Endothelial cell of umbilical vein (primary cell): Measurements from ENCODE around the gene ODAD3. TPM values are rescaled to one million over a fixed set of nuclear protein-coding genes. Genes with fewer than 3 reads are reported as not detected.

Experiments used
- BruUV-seq: library from RNA; stranded (reverse); fragments of 400-500 nt; replicated peaks from 2 replicates; lab custom pipeline; 2021; lab: Mats Ljungman, UMichigan
- CTCF ChIA-PET: fragments of 300-600, 350-600 bp; sonication (Branson Sonifier 250); formaldehyde crosslinking; loops from one replicate; lab custom pipeline; 2021; ENCODE audit warnings: antibody characterized with exemption, inconsistent platforms; lab: Charles Lee
- POLR2A ChIA-PET: fragments of 300-600, 350-600 bp; sonication (Branson Sonifier 250); formaldehyde crosslinking; loops from one replicate; lab custom pipeline; 2021; ENCODE audit warnings: antibody characterized with exemption, inconsistent platforms; lab: Charles Lee
- DNase-seq: peaks from one replicate; pipeline ENCODE4 v3.0.0-alpha.2; 2011; ENCODE audit warnings: low read depth, low spot score
- FAIRE-seq: peaks from 2 replicates; lab custom pipeline; 2011; peaks lifted over from hg19 to GRCh38; lab: Jason Lieb, UNC
- H2AFZ ChIP-seq: 2 replicates; pipeline ENCODE4 v1.6.0; 2012; ENCODE audit warnings: low read depth, low read length, control low read depth, inconsistent platforms
- H3K27ac ChIP-seq: 2 replicates; pipeline ENCODE4 v1.5.1; 2011; ENCODE audit warnings: low read depth, mild to moderate bottlenecking, control low read depth, low read length, moderate library complexity; ENCODE audit not compliant: insufficient read depth
- H3K27me3 ChIP-seq, 2 experiments: 2 replicates each; pipeline versions ENCODE4 v1.6.0 to v1.6.1; 2011; ENCODE audit warnings: low read length in 2 of 2, mixed read lengths in 1 of 2; ENCODE audit not compliant: control insufficient read depth in 2 of 2, insufficient read depth in 2 of 2
- H3K36me3 ChIP-seq, 2 experiments: 2 replicates in 1 of 2; 3 replicates in 1 of 2; pipeline ENCODE4 v1.5.1; 2011; ENCODE audit warnings: low read length in 2 of 2, mild to moderate bottlenecking in 1 of 2, moderate library complexity in 1 of 2; ENCODE audit not compliant: control insufficient read depth in 2 of 2, insufficient read depth in 2 of 2; ENCODE audit errors: extremely low read depth in 1 of 2
- H3K4me1 ChIP-seq: 3 replicates; pipeline ENCODE4 v1.5.1; 2011; ENCODE audit warnings: mild to moderate bottlenecking, low read length; ENCODE audit not compliant: control insufficient read depth, insufficient read depth; ENCODE audit errors: extremely low read depth
- H3K4me2 ChIP-seq: 2 replicates; pipeline ENCODE4 v1.6.1; 2011; ENCODE audit warnings: low read length, control low read depth, mixed read lengths; ENCODE audit not compliant: insufficient read depth
- H3K4me3 ChIP-seq, 3 experiments: fragments of 200-600 bp in 1 of 3; sonication (generic), shearing (Covaris generic) in 1 of 3; replicated peaks in 1 of 3; 2 replicates each; pipeline ENCODE4 v1.5.1; 2011 to 2016; ENCODE audit warnings: control low read depth in 3 of 3, low read length in 3 of 3, mild to moderate bottlenecking in 2 of 3, inconsistent platforms in 1 of 3, low read depth in 1 of 3, moderate library complexity in 1 of 3; ENCODE audit not compliant: insufficient read depth in 1 of 3
- H3K79me2 ChIP-seq: 2 replicates; pipeline ENCODE4 v1.6.0; 2012; ENCODE audit warnings: low read length, inconsistent platforms; ENCODE audit not compliant: control insufficient read depth, insufficient read depth
- H3K9ac ChIP-seq: replicated peaks from 2 replicates; pipeline ENCODE3; 2011; ENCODE audit warnings: low read length, control low read depth; ENCODE audit not compliant: insufficient read depth; ENCODE audit errors: extremely low read depth
- H3K9me1 ChIP-seq: replicated peaks from 3 replicates; pipeline ENCODE4 v1.6.0; 2011; ENCODE audit warnings: mild to moderate bottlenecking, low read length; ENCODE audit not compliant: control insufficient read depth, insufficient read depth; ENCODE audit errors: extremely low read depth
- H3K9me3 ChIP-seq: replicated peaks from 2 replicates; pipeline ENCODE4 v1.5.1; 2012; ENCODE audit warnings: low read length, inconsistent platforms; ENCODE audit not compliant: control insufficient read depth, insufficient read depth
- H4K20me1 ChIP-seq: replicated peaks from 2 replicates; pipeline ENCODE3; 2011; ENCODE audit warnings: mild to moderate bottlenecking, low read length; ENCODE audit not compliant: control insufficient read depth, insufficient read depth; ENCODE audit errors: extremely low read depth
- CTCF ChIP-seq, 2 donors: IDR thresholded peaks; 1 replicate in 1 of 2; 2 replicates in 1 of 2; pipeline ENCODE4 v1.5.1; 2011; ENCODE audit warnings: low read length in 2 of 2, mild to moderate bottlenecking in 2 of 2, moderate library complexity in 2 of 2, control low read depth in 1 of 2, inconsistent platforms in 1 of 2, low read depth in 1 of 2; ENCODE audit not compliant: insufficient read depth in 1 of 2; ENCODE audit errors: extremely low read depth in 1 of 2
- EZH2 ChIP-seq: IDR thresholded peaks from 2 replicates; pipeline ENCODE4 v1.6.1; 2012; ENCODE audit warnings: borderline replicate concordance, low read depth, mild to moderate bottlenecking, moderate library complexity, low read length, inconsistent platforms; ENCODE audit not compliant: severe bottlenecking
- FOS ChIP-seq: IDR thresholded peaks from 2 replicates; pipeline ENCODE4 v1.6.1; 2011; ENCODE audit warnings: mild to moderate bottlenecking, low read length, moderate library complexity, borderline replicate concordance; ENCODE audit not compliant: insufficient read depth
- GATA2 ChIP-seq: IDR thresholded peaks from 2 replicates; pipeline ENCODE4 v1.7.0; 2011; ENCODE audit warnings: low read depth, mild to moderate bottlenecking, moderate library complexity, mixed read lengths, low read length; ENCODE audit not compliant: insufficient read length, insufficient read depth
- JUN ChIP-seq: IDR thresholded peaks from 2 replicates; pipeline ENCODE4 v1.6.1; 2011; ENCODE audit warnings: borderline replicate concordance, low read depth; ENCODE audit not compliant: insufficient read length, insufficient read depth
- MYC ChIP-seq: IDR thresholded peaks from one replicate; pipeline ENCODE4 v1.6.1; 2011; ENCODE audit warnings: mild to moderate bottlenecking, low read depth, low read length
- POLR2AphosphoS5 ChIP-seq: IDR thresholded peaks from 2 replicates; pipeline ENCODE4 v1.6.1; 2012; ENCODE audit warnings: low read depth, mild to moderate bottlenecking, control low read depth, low read length, moderate library complexity; ENCODE audit not compliant: insufficient read depth
- dilution Hi-C: fragments of 300-500 bp; cut with MboI; formaldehyde crosslinking; loops from one replicate; pipeline ENCODE4 v1.15.0; 2019; ENCODE audit warnings: low sequenced_read_pairs; ENCODE audit not compliant: extremely low pct_ligation_motif_present
- intact Hi-C: fragments of 100-400 bp; cut with micrococcal nuclease; formaldehyde crosslinking; loops from one replicate; pipeline ENCODE4 v1.10.0; 2022
- polyA plus RNA-seq, 4 experiments: library from polyadenylated mRNA; depleted of rRNA in 3 of 4; stranded (reverse) in 3 of 4; unstranded in 1 of 4; fragments of >200 nt; gene quantifications; 2 replicates each; pipeline versions ENCODE4 v1.2.1 to v1.2.3, GENCODE V29; 2011 to 2012; ENCODE audit warnings: missing spikeins in 1 of 4
- total RNA-seq: library from RNA; stranded (reverse); gene quantifications from 2 replicates; pipeline ENCODE4 v1.2.3, GENCODE V29; 2021

The ODAD3 gene
- total and polyA plus RNA-seq, 2 donors (not counting 3 experiments of a cell fraction or from before 2014, with no cell fraction given) = 0.14 to 0.97 TPM

- dilution Hi-C loops = no loop called here
Observed at GRCh38 chr19:11377756-11378155, 57.2 kb downstream of the ODAD3 start.

More at GRCh38 chr19:11377756-11378155, 57.2 kb downstream of the ODAD3 start:
- no peak for TF ChIP-seq POLR2AphosphoS5
- no peak for TF ChIP-seq FOS
- TF ChIP-seq MYC = no peak
- no peak for TF ChIP-seq JUN
- TF ChIP-seq EZH2 = no peak
- no peak for TF ChIP-seq CTCF (IDR thresholded peaks at IDR 0.05; ENCODE audit: extremely low read depth in 1 of 2, insufficient read depth in 1 of 2, low read depth in 1 of 2, low read length in 2 of 2)
- no peak for TF ChIP-seq GATA2
- no peaks in the 10 kb centered on the region for H3K9me3 ChIP-seq
- intact Hi-C loops = no loop called here
- no peak overlapping the region for H3K9ac ChIP-seq
- CTCF ChIA-PET = interaction anchor here (0.8 to 2.4 kb wide), 9 partner anchors 9 to 105 kb away, joined by 3 to 22 read pairs (median 4); partner anchors contain the start of genes ODAD3 and PRKCSH
- no peak for FAIRE-seq
- H2AFZ ChIP-seq = no peak overlapping the region
- POLR2A ChIA-PET = interaction anchor here (0.5 to 0.7 kb wide), 2 partner anchors 33 to 84 kb away, joined by 3 to 4 read pairs; no protein-coding TSS in a partner anchor
- no peak for DNase-seq
- no peaks in the 10 kb centered on the region for H3K9me1 ChIP-seq
- H3K36me3 ChIP-seq = no peaks in the 10 kb centered on the region
- no TSS peak for BruUV-seq
- H3K79me2 ChIP-seq = peaks cover 6% of the 10 kb centered on the region
- no peaks in the 10 kb centered on the region for H3K27me3 ChIP-seq
- no peak overlapping the region for H3K4me2 ChIP-seq
- peaks cover 44% of the 10 kb centered on the region for H3K4me1 ChIP-seq
- no peak overlapping the region for H3K4me3 ChIP-seq
- H4K20me1 ChIP-seq = no peaks in the 10 kb centered on the region
- H3K27ac ChIP-seq = no peak overlapping the region
